CD4-positive, alpha-beta T cell treated with Interleukin-17A for 4 hours (primary cell): ENCODE data around the gene ZNF77.
A peak's percentile ranks its signal among the peaks of the same experiment; 100 is the strongest.
"Not testable (repeated sequence)": the region's sequence is repeated elsewhere in the genome, so short reads cannot be mapped to it uniquely, and the experiment has no call there.

Experiments
- DNase-seq: peaks from one replicate; pipeline ENCODE4 v3.0.0-alpha.2; 2020; ENCODE audit warnings: mixed read lengths

The ZNF77 gene

GRCh38 chr19:2969104-2969504, 24.3 kb upstream of the ZNF77 start:
- DNase-seq, result no peak

DNA sequence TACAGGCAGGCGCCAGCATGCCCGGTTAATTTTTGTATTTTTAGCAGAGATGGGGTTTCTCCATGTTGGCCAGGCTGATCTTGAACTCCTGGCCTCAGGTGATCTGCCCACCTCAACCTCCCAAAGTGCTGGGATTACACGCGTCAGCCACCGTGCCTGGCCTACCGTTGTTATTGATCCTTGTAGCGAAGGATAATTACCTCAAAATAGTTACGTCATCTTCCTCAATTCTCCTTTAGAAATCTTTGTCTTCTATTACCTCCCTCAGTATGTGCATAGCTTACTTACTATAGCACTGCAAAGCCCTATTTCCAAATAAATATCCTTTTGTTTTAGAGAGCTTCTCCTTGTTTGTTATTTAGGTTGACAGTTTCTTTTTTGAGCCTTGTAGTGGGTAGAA, 23.2 kb upstream of the ZNF77 start:
- no peak for DNase-seq

DNA sequence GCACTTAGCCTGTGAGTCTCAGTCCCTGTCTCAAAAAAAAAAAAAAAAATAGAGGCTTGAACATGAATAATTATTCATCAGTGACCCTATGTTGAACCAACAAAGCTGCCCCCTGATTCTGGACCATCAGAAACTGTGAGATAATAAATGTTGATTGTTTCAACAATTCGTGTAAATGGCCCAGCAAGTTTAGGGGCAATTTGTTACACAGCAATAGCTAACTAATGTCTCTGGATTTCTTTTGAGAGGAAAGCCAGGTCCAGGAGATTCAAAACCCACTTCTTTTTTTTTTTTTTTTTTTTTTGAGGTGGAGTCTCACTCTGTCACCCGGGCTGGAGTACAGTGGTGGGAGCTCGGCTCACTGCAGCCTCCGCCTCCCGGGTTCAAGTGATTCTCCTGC, 20.1 kb upstream of the ZNF77 start:
- DNase-seq, result no peak

GRCh38 chr19:2963631-2964030, 18.9 kb upstream of the ZNF77 start:
- DNase-seq, result not testable (repeated sequence)

- no peak for DNase-seq
These were observed 18.4 kb upstream of the ZNF77 start for GRCh38 chr19:2963122-2963521.

DNA sequence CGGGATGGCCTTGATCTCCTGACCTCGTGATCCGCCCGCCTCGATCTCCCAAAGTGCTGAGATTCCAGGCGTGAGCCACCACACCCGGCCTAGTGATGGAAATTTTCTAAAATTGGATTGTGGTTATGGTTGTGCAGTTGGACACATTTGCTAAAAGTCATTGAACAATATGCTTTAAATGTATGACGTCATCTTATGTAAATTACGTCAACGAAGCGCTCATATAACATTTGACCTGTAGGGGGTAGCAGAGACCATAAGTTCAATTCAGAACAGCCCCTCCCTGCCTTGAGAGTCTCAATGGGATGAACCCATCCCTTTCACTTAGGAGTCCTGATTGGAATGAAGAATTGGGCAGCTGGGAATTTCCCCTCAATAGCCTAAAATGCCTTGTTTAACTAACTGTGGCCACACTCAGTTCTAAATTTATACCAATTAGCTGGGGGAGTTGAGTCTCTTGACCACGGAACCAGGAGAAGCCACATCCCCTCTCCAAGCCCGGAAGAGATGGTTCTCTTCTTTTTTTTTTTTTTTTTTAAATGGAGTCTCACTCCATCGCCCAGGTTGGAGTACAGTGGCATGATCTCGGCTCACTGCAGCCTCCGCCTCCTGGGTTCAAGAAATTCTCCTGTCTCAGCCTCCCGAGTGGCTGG, 17.4 kb upstream of the ZNF77 start:
- DNase-seq, result peak; percentile 59

- DNase-seq, result no peak
These were observed 15.3 kb upstream of the ZNF77 start for GRCh38 chr19:2960120-2960519.

GRCh38 chr19:2957160-2957559, 12.4 kb upstream of the ZNF77 start:
- DNase-seq, result no peak

DNA sequence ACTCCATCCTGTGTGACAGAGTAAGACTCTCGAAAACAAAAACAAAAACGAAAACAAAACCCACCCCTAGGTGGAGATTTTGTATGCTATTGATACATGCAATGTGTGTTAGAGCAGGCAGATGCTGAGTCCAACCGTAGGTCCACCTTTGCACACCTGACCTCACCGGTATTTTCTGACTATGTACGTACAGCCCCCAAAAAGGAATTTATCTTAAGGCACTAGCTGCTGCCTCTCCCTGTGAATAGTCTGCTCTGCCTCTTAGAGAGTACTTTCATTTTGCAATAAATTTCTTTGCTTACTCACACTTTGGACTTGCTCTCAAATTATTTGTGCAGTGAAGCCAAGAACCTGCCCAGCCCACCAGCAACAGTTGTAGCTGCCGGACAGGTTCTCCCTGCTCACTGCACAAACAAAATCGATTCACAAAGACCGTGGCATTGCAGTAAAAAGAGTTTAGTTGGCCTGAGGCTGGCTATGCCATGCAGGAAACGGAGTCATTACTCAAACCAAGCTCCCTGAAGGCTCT, 8.2 kb upstream of the ZNF77 start:
- DNase-seq, result no peak

GRCh38 chr19:2950286-2951124, 5.7 kb upstream of the ZNF77 start:
- DNase-seq, result peak; percentile 100

GRCh38 chr19:2949939-2950285, 5.1 kb upstream of the ZNF77 start:
- DNase-seq, result no peak

- no peak for DNase-seq
These were observed 909 bp upstream of the ZNF77 start for GRCh38 chr19:2945575-2946184.

DNA sequence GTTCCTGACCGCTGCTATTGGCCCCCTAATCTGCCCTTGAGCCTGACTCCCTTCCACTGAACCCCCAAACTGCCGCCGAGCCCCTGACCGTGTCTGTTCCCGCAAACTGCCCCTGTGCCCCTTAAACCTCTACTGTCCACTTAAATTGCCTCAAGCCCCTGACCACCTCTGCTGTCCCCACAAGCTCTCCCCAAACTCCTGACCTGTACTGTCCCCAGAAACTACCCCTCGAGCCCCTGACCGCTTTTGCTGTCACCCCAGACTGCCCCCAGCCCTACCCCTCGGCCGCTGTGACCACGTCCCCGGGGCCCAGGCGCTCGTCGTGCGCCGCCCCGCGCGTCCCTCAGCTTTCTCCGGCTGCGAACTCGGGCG, 382 bp downstream of the ZNF77 start:
- DNase-seq, result no peak

DNA sequence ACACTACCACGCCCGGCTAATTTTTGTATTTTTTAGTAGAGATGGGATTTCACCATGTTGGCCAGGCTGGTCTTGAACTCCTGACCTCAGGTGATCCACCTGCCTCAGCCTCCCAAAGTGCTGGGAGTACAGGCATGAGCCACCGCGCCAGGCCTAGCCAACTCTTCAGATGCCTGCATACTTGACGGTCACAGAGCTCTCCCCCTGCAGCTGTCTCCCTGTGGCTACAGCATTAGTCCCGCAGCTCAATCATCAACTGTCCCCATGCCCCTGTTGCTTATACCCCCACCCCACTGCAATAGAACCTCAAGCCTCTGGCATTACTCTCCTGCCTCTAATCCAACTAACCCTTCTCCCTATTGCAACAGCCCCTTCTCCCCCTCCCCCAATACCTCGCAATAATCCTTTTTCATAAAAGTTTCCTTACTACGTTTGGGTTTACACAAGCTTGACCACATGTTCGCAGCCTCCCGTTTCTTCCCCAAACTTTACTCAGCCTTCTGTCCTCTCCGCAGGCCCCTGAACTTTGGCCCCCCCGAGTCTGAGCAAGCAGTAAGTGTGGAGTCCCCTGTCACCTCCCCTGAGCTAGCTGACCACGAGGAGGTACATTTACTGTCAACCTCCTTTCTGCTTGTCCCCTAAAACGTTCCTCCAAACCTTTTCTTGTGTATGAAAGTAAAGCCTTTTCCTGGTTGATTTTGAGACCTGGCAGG, 1.7 kb downstream of the ZNF77 start:
- DNase-seq, result no peak

DNA sequence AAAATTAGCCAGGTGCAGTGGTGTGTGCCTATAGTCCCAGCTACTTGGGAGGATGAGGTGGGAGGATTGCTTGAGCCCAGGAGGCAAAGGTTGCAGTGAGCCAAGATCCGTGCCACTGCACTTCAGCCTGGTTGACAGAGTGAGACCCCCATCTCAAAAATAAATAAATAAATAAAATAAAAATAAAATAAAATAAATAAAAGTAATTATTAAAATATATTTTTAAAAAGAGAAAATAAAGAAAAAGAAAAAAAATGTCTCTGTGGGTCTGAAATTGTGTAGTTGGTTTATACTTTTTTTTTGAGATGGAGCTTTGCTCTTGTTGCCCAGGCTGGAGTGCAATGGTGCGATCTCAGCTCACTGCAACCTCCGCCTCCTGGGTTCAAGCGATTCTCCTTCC, 8.9 kb downstream of the ZNF77 start:
- DNase-seq, result not testable (repeated sequence)

- no peak for DNase-seq
These were observed 11.3 kb downstream of the ZNF77 start for GRCh38 chr19:2933490-2933910.

GRCh38 chr19:2927032-2927430, 17.7 kb downstream of the ZNF77 start:
- DNase-seq, result no peak

DNA sequence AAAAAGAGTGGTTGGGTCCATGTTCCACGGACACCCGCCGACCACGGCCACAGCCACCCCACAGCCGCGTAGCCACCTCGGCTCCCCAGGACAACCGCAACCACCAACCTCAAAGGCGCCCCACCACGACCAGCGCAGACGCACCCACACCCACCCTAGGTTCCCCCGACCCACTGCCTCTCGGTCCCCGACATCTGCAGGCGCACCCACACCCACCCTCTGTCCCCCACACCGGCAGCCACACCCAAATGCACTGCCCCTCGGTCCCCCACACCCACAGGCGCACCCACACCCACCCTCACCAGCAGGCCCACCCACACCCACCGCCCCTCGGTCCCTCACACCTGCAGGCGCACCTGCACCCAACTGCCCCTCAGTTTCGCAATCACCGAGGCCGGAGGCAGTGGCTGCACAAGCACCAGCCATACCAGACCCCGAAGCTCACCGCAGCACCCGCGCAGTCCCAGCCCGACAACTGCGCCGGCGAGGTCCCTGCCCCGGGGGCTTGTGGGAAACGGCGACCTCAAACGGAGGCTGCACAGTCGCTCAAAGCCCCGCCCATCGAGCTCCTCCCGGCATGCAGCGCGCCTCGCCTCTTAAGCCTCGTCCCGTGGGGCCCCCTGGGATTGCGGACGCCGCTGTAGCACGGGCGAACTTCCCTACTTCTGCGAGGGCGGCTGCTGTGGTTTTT, 18.3 kb downstream of the ZNF77 start:
- no peak for DNase-seq

- no peak for DNase-seq
These were observed 21.3 kb downstream of the ZNF77 start for GRCh38 chr19:2923510-2923909.

GRCh38 chr19:2922987-2923386, 21.8 kb downstream of the ZNF77 start:
- DNase-seq, result no peak

DNA sequence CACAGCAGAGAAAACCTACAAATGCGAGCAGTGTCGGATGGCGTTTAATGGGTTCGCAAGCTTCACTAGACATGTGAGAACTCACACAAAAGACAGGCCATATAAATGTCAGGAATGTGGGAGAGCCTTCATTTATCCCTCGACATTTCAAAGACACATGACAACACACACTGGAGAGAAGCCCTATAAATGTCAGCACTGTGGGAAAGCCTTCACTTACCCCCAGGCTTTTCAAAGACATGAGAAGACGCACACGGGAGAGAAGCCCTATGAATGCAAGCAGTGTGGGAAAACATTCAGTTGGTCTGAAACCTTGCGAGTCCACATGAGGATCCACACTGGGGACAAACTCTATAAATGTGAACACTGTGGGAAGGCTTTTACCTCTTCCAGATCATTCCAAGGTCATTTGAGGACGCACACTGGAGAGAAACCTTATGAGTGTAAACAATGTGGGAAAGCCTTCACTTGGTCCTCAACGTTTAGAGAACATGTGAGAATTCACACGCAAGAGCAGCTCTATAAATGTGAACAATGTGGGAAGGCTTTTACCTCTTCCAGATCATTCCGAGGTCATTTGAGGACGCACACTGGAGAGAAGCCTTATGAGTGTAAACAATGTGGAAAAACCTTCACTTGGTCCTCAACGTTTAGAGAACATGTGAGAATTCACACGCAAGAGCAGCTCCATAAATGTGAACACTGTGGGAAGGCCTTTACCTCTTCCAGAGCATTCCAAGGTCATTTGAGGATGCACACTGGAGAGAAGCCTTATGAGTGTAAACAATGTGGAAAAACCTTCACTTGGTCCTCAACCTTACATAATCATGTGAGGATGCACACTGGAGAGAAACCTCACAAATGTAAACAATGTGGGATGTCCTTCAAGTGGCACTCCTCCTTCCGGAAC, 27.2 kb downstream of the ZNF77 start:
- DNase-seq, result no peak

DNA sequence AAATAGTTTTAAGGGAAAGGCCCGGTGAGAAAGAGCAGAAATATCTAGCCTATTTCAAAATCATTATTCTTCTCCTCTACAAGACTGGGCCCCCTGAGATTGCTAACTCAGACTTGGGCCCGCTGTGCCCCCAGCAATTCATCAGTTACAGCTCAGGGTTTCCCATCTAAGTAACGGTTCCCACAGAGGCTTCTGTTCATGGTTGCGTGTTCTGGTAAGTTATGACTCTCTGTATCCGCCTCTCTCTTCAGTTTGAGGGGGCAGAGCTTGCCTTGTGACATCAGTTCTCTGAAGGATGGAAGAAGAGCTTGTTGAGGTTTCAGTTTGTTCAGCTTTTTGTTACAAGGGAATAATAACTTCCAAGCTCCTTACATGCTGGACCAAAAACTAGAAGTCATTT, 32.5 kb downstream of the ZNF77 start:
- no peak for DNase-seq
